Activated CD4-positive, CD25-positive, alpha-beta regulatory T cell treated with anti-CD3 and anti-CD28 coated beads, Interleukin-2, amount 50 U/mL, for 16 hours (primary cell): ENCODE results near the gene TAF4.

ENCODE experiments used
- DNase-seq: peaks from one replicate; pipeline ENCODE4 v3.0.0-alpha.2; 2020; ENCODE audit warnings: low read depth, low spot score

Gene TAF4

GRCh38 chr20:61964675-61965605 lies 100.7 kb downstream of the TAF4 start:
- DNase-seq, result no peak

GRCh38 chr20:61963885-61964674 lies 101.6 kb downstream of the TAF4 start:
- no peak for DNase-seq

DNA sequence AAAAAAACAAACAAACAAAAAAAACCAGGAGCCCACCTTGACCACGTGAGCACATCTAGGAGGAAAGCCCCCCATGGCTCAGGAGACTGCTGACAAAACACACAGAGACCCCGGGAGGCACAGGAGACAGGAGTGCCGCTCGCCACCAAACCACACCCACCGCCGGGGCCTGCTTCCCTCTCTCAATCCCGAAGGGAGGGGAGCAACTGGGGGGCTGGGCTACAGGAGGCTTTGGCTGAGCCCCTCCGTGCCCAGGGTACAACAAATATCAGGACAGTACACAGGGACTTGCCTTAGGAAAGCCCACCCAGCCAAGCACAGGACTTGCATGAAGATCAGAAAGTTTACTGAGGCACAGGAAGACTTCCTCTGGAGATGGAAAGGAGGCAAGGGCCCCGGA lies 102.5 kb downstream of the TAF4 start:
- DNase-seq, result no peak

GRCh38 chr20:61960836-61961235 lies 104.8 kb downstream of the TAF4 start:
- no peak for DNase-seq

GRCh38 chr20:61958773-61959700 lies 106.6 kb downstream of the TAF4 start:
- no peak for DNase-seq

- DNase-seq, result no peak
Observed at GRCh38 chr20:61957961-61958715, 107.5 kb downstream of the TAF4 start.

- no peak for DNase-seq
Observed at GRCh38 chr20:61956396-61957342, 109.0 kb downstream of the TAF4 start.

DNA sequence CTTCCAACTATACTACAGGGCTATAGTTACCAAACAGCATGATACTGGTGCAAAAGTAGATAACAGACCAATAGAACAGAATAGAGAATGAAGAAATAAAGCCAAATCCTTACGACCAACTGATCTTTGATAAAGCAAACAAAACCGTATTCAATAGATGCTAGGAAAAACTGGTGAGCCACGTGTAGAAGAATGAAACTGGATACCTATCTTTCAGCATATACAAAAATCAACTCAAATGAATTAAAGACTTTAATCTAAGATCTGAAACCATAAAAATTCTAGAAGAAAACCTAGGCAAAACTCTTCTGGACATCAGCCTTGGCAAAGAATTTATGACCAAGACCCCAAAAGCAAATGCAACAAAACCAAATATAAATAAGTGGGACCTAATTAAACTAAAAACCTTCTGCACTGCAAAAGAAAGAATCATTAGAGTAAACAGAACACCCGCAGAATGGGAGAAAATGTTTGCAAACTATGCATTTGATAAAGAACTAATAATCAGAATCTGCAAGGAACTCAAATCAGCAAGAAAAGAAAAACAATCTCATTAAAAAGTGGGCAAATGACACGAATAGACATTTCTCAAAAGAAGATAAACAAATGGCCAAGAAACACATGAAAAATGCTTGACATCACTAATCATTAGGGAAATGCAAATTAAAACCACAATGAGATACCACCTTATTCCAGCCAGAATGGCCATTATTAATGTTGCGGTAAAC lies 109.8 kb downstream of the TAF4 start:
- no peak for DNase-seq

GRCh38 chr20:61954276-61955021 lies 111.2 kb downstream of the TAF4 start:
- DNase-seq, result no peak

DNA sequence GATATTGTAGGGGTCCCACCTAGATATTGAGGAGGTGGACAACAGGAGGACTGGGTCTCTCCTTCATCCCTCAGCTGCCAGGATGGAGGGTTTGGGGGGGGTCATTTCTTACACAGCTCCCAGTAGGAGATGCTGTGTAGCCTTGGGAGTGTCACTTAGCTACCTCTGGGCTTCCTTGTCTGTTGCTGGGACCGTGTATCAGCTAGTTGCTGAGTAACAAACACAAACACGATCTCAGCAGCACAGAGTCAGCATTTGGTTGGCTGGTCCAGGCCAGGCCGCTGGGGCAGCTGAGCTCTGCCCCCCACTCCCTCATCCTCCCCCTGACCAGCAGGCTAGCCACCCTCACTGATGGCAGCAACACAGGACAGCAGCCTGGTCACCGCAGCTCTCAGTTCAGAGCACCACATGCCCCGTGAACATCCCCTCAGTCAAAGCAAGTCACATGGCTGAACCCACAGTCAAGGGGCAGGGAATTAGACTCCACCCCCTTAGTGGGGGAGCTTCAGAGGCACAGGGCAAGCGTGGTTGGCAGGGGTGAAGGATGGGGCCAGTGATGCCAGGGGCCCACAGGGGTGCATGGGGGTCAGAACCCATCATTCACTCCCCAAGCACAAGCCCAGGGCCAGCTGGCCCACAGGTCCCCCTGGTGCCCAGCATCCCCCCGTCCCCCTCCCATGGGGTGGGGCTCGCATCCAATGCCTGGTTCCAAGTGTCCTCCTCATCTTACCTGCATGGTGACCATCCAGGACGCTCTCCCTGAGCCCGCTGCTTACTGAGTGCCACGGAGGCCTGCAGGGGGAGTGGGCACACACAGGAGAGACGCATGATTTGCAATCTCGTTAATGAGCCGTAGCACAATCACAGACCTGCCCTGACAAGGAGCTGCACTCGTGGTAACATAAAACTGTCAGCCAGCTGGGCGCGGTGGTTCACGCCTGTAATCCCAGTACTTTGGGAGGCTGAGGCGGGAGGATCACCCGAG lies 112.4 kb downstream of the TAF4 start:
- DNase-seq, result no peak

GRCh38 chr20:61951695-61952533 lies 113.8 kb downstream of the TAF4 start:
- no peak for DNase-seq

- DNase-seq, result no peak
Observed at GRCh38 chr20:61950641-61951071, 115.0 kb downstream of the TAF4 start.

DNA sequence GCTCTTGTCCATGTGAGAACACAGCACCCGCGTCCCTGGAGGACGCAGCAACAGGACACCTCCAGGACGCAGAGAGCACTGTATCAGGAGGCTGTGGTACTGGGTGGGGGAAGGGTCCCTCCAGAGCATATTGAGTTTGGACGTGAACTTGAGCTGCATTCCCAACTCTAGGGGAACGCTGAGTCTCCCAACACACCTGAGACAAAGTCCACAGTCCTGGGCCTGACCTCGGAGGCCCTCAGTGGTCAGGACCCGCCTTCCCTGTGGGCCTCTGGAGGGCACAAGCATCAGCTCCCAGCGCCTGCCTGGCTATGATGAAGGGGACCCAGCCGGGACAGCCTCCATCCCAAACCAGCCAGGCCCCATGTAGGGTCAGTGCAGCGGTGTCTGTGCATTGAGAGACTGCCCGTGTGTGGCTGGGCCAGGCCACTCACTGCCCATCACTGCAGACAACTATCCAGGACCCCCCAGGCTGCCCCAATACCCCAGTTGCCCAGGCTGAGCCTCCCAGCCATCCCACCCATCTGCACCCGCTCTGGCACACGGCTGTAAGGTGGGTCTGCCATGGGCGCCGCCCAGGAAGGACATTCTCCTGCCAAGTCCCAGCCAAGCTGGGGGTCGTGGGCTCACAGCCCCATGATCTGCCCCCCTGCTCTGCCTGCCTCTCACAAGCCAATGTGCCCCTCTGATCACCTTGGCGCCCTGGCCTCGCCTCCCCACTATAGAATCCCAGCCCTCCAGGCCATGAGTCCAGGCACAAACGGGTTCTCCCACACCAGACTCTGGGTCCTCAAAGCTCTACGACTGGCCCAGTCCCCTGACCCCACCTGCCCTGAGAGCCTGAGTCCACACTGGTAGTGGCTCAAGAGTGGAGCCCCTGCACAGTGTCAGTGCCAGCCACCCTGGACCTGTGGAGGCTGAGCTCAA lies 115.7 kb downstream of the TAF4 start:
- DNase-seq, result no peak

GRCh38 chr20:61949363-61949713 lies 116.3 kb downstream of the TAF4 start:
- no peak for DNase-seq
